GM18508 (cell line): ENCODE results near the gene BRI3.

ENCODE experiments used
- ATAC-seq: cut with Tn5 transposase; IDR thresholded peaks from one replicate; pipeline ENCODE4 v1.9.1; 2021; ENCODE audit warnings: moderate number of reproducible peaks; ENCODE audit not compliant: insufficient read depth, unreplicated experiment

The BRI3 gene

DNA sequence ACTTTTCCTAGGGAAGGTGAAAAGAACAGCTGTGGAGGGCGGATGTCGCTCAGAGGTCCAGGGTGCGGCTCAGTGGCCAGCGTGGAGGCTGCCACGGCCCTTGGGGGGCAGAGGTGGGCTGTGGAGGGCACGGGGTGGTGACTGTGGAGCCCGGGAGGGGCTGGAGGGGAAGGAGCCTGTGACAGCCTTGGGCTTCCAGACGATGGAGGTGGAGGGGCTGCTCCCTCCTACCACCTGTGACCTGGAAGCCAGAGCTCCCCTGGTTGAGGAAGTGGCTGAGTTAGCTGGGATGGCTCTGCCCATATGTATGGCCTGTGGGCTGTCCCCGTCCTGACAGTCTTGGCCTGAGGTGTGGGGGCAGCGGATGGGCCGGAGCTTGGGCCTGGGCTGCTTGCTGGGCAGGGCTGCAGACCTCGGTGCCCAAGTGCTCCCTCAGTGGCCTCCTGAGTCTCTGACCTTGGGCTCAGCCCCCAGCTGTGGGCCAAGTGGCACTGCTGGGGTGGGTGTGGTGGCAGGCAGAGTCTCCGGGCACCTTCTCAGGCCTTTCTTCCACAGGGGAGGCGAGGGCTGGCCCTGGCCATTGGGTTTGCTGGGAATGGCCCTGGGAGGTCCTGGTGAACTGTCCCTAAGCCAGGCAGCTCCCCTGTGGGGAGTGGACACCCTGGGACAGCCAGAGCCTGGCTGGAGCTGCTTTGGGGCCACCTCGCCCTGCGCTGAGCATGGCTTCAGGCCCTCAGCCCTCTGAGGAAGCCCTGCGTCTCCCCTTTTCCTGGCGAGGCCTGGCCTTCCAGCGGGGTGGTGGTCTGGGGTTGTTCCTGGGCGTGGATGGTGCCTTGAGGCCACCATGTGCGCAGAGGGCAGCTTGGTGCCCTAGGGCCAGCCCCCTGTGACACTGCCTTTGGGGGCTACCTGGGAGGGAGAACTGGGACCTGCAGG, 3.9 kb downstream of the BRI3 start:
- no peak for ATAC-seq

GRCh38 chr7:98286093-98286539, 4.6 kb downstream of the BRI3 start:
- ATAC-seq = no peak

- no peak for ATAC-seq
These were observed 5.4 kb downstream of the BRI3 start for GRCh38 chr7:98286701-98287485.

- ATAC-seq = no peak
These were observed 6.0 kb downstream of the BRI3 start for GRCh38 chr7:98287486-98287959.

GRCh38 chr7:98288064-98288823, 6.8 kb downstream of the BRI3 start:
- ATAC-seq = no peak

- ATAC-seq = no peak
These were observed 7.9 kb downstream of the BRI3 start for GRCh38 chr7:98289333-98289875.

- no peak for ATAC-seq
These were observed 10.2 kb downstream of the BRI3 start for GRCh38 chr7:98291717-98292116.

DNA sequence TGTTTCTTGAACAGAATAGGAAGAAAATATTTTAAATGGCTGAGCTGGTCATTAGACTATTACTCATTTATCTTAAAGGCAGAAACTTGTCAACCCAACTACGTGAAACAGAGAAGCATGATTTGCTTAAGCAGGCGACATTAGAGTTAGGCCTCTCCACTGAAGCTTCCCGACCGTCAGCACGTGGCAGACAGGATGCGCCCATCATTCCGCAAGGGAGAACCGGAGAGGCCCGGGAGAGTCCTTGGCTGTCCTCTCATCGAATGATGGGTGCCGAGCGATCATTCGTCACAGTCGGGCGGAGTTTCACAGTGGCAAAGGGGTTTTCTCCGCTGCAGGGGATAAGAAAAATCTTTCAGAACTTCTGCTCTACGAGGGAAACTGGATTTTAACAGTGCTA, 11.8 kb downstream of the BRI3 start:
- ATAC-seq = no peak

DNA sequence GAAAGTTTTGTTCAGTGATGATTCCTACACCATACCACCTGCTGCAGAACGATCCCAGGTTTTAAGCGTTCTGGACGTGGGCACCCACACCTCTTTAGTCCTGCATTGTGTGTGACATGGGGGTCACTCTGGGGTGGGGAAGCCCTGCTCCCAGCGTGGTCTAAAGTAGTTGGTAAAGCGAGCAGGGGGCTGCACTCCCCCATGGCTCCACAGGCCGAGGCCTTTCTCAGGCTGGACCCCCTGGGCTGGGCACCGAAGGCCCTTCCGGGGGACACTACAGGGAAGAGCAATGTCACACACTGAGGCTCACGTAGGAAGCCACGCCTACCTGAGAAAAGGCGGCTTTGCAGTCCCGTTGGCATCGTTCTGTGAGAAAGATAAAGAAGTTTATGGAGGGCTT, 12.3 kb downstream of the BRI3 start:
- ATAC-seq = no peak

GRCh38 chr7:98294326-98294725, 12.8 kb downstream of the BRI3 start:
- ATAC-seq = no peak

- ATAC-seq = no peak
These were observed 13.4 kb downstream of the BRI3 start for GRCh38 chr7:98294798-98295382.

GRCh38 chr7:98295467-98296192, 14.1 kb downstream of the BRI3 start:
- ATAC-seq = no peak

- no peak for ATAC-seq
These were observed 15.3 kb downstream of the BRI3 start for GRCh38 chr7:98296833-98297232.

DNA sequence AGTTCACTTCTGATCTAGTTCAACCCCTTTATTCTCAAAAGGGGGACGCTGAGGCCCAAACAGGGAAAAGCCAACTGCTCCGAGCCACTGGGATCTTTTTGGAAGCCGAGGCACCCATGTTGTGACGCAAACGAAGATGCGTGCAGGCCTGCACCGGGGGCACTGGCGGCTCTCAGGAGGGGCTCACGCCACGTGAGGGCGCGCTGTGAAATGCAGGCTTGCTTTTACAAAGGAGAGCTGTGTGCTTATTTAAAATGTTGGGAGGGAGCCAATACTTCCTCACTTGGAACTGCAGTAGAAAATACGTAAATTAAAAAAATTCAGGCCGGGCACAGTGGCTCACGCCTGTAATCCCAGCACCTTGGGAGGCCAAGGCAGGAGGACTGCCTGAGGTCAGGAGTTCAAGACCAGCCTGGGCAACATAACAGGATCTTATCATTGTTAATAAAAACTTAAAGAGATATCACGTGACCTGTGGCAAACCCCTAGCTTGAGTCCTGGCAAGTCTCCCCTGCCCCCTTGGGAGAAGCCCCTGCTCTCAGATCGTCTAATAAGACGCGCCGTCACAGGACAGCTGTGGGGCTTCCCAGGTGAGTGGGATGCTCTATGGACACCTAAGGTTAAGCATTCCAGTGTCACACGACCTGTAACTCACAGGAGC, 16.3 kb downstream of the BRI3 start:
- ATAC-seq = no peak

DNA sequence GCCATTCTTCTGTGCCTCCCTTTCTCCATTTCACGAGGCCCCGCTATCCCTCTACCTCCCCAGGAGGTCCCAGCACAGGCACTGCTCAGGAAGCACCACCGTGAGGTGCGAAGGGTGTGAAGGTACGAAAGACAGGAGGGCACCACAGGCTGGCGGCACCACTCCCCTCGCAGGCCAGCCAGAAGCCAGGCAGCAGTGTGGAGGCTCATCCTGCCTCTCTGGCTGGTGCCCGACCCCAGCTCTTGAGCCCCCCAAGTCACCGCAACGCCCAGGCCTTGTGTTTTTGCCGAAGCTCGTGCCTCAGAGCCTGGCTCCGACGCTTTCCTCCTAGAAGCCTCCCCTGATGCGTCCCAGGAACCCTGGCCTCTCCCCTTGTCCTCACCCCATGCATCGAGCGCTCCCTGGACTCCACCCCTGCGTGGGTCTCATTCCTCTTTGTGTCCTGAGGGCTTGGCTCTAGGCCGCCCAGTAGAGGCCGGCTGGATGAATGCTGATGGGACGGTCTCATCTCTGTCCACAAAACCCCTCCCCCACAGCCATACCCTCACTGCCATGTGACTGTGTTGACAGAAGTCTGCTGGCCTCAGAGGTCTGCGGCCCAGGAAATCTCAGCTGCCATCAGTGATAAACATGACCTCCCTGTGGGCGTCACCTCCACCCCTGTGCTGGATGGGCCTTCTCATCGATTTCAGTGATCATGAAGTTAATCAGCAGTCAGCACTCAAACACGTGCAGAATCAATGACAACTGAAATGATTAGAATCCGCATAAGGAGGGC, 19.3 kb downstream of the BRI3 start:
- ATAC-seq = no peak

- no peak for ATAC-seq
These were observed 20.4 kb downstream of the BRI3 start for GRCh38 chr7:98301693-98302470.

DNA sequence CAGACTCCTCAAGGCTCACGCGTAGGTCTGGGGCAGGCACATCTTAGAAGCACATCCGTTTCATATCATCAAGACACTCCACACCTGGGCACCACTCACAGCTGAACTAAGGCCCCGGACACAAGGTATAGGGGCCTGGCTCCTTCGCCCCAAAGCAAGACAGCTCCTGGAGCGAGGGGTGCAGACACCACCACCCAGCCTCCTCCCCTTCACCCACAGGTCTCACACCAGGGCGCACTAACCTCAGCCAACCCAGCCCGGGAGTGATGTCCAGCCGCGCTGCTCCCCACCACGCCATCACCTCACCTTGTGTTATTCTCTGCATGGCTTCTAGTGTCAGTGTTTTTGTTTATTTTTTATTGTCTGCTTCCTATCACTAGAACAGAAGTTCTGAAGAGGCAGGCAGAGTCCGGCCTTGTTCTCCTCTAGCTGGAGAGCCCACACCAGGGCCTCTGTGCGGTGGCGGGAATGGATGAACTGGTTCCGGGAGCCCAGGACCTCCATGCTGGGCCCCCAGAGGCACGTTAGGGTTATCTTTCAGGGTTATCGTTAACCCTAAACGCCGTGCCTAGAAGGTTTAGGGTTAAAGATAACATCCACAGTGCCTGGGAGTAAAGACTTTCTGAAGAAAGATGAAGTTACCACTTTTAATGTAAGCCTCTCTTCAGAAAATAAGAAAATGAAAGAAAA, 21.8 kb downstream of the BRI3 start:
- no peak for ATAC-seq
